HUES48 (cell line): ENCODE measurements around the gene SMNDC1.
A peak's percentile ranks its signal among the peaks of the same experiment; 100 is the strongest.

ENCODE experiments used
- H3K27ac ChIP-seq: one replicate; pipeline ENCODE4 v1.7.0; 2013; ENCODE audit warnings: low read depth, low read length, inconsistent platforms
- H3K27me3 ChIP-seq: 2 replicates; pipeline ENCODE4 v1.6.1; 2013; ENCODE audit warnings: mild to moderate bottlenecking, low read length; ENCODE audit not compliant: control insufficient read depth, insufficient read depth
- H3K36me3 ChIP-seq: 2 replicates; pipeline ENCODE4 v1.6.1; 2013; ENCODE audit warnings: low read length; ENCODE audit not compliant: control insufficient read depth, insufficient read depth
- H3K4me1 ChIP-seq: 2 replicates; pipeline ENCODE4 v1.6.1; 2013; ENCODE audit warnings: mild to moderate bottlenecking, low read length; ENCODE audit not compliant: control insufficient read depth, insufficient read depth
- H3K4me3 ChIP-seq: 2 replicates; pipeline ENCODE4 v1.5.1; 2013; ENCODE audit warnings: mild to moderate bottlenecking, low read depth, low read length
- H3K9ac ChIP-seq: 2 replicates; pipeline ENCODE4 v1.6.1; 2013; ENCODE audit warnings: mild to moderate bottlenecking, low read depth, low read length, moderate library complexity
- H3K9me3 ChIP-seq: 2 replicates; pipeline ENCODE4 v1.6.1; 2013; ENCODE audit warnings: low read length; ENCODE audit not compliant: control insufficient read depth, insufficient read depth

SMNDC1 gene

GRCh38 chr10:110304780-110305421 lies at the start of gene SMNDC1:
TSS of gene SMNDC1 (minus strand) at chr10:110304920. CDS start at chr10:110303587, 1,333 bp downstream.
- Histone ChIP-seq H3K4me3 (peak within 1 kb of the TSS; percentile 80), H3K36me3 (peaks cover 36% of the 10 kb centered on the region), H3K27ac (peak within 1 kb of the TSS; percentile 97), H3K4me1 (peaks cover 8% of the 10 kb centered on the region; the same call in 1 of the 2 replicates), H3K9me3 (no peaks in the 10 kb centered on the region), H3K27me3 (no peaks in the 10 kb centered on the region), H3K9ac (peak within 1 kb of the TSS; percentile 85)

GRCh38 chr10:110354322-110354766 lies 49.6 kb upstream of the SMNDC1 start:
- Histone ChIP-seq H3K27me3 (no peaks in the 10 kb centered on the region), H3K4me1 (peaks cover 18% of the 10 kb centered on the region), H3K4me3 (peak overlapping the region; percentile 36; the same call in 1 of the 2 replicates), H3K27ac (no peak overlapping the region), H3K9me3 (no peaks in the 10 kb centered on the region), H3K36me3 (no peaks in the 10 kb centered on the region), H3K9ac (no peak overlapping the region)

GRCh38 chr10:110353244-110354119 lies 48.8 kb upstream of the SMNDC1 start:
- H3K4me3 ChIP-seq, result 0 out of 2 replicates have a peak overlapping the region, but pooled peaks have one; percentile 3
- H3K9me3 ChIP-seq, result no peaks in the 10 kb centered on the region
- no peaks in the 10 kb centered on the region for H3K27me3 ChIP-seq
- no peaks in the 10 kb centered on the region for H3K36me3 ChIP-seq
- H3K4me1 ChIP-seq, result peaks cover 10% of the 10 kb centered on the region
- no peak overlapping the region for H3K9ac ChIP-seq
- no peak overlapping the region for H3K27ac ChIP-seq

- H3K27me3 ChIP-seq, result no peaks in the 10 kb centered on the region
- no peaks in the 10 kb centered on the region for H3K36me3 ChIP-seq
- H3K4me1 ChIP-seq, result peaks cover 8% of the 10 kb centered on the region
- no peaks in the 10 kb centered on the region for H3K9me3 ChIP-seq
- no peak overlapping the region for H3K9ac ChIP-seq
- no peak overlapping the region for H3K27ac ChIP-seq
- no peak overlapping the region for H3K4me3 ChIP-seq
Observed at GRCh38 chr10:110352930-110353243, 48.2 kb upstream of the SMNDC1 start.

GRCh38 chr10:110350812-110351211 lies 46.1 kb upstream of the SMNDC1 start:
- no peak overlapping the region for H3K4me3 ChIP-seq
- H3K4me1 ChIP-seq, result peaks cover 8% of the 10 kb centered on the region
- H3K9me3 ChIP-seq, result no peaks in the 10 kb centered on the region
- no peak overlapping the region for H3K27ac ChIP-seq
- no peaks in the 10 kb centered on the region for H3K36me3 ChIP-seq
- H3K27me3 ChIP-seq, result no peaks in the 10 kb centered on the region
- H3K9ac ChIP-seq, result no peak overlapping the region

- no peak overlapping the region for H3K27ac ChIP-seq
- no peak overlapping the region for H3K4me3 ChIP-seq
- H3K9ac ChIP-seq, result no peak overlapping the region
- H3K4me1 ChIP-seq, result peaks cover 13% of the 10 kb centered on the region
- H3K27me3 ChIP-seq, result no peaks in the 10 kb centered on the region
- H3K9me3 ChIP-seq, result no peaks in the 10 kb centered on the region
- H3K36me3 ChIP-seq, result no peaks in the 10 kb centered on the region
Observed at GRCh38 chr10:110349831-110350230, 45.1 kb upstream of the SMNDC1 start.

GRCh38 chr10:110349386-110349785 lies 44.7 kb upstream of the SMNDC1 start:
- peaks cover 13% of the 10 kb centered on the region for H3K4me1 ChIP-seq
- no peak overlapping the region for H3K9ac ChIP-seq
- H3K4me3 ChIP-seq, result no peak overlapping the region
- no peaks in the 10 kb centered on the region for H3K9me3 ChIP-seq
- no peaks in the 10 kb centered on the region for H3K27me3 ChIP-seq
- no peak overlapping the region for H3K27ac ChIP-seq
- H3K36me3 ChIP-seq, result no peaks in the 10 kb centered on the region

GRCh38 chr10:110348336-110348735 lies 43.6 kb upstream of the SMNDC1 start:
- Histone ChIP-seq H3K4me3 (no peak overlapping the region), H3K9ac (no peak overlapping the region), H3K9me3 (no peaks in the 10 kb centered on the region), H3K4me1 (peaks cover 8% of the 10 kb centered on the region), H3K27ac (no peak overlapping the region), H3K36me3 (no peaks in the 10 kb centered on the region), H3K27me3 (no peaks in the 10 kb centered on the region)

GRCh38 chr10:110346914-110347313 lies 42.2 kb upstream of the SMNDC1 start:
- Histone ChIP-seq H3K27me3 (no peaks in the 10 kb centered on the region), H3K4me3 (no peak overlapping the region), H3K36me3 (no peaks in the 10 kb centered on the region), H3K9me3 (no peaks in the 10 kb centered on the region), H3K4me1 (0 out of 2 replicates have a peak, but pooled peaks cover 4% of the 10 kb centered on the region), H3K9ac (no peak overlapping the region), H3K27ac (no peak overlapping the region)

GRCh38 chr10:110345286-110345685 lies 40.6 kb upstream of the SMNDC1 start:
- Histone ChIP-seq H3K9ac (no peak overlapping the region), H3K9me3 (no peaks in the 10 kb centered on the region), H3K4me3 (no peak overlapping the region), H3K27me3 (no peaks in the 10 kb centered on the region), H3K4me1 (0 out of 2 replicates have a peak, but pooled peaks cover 4% of the 10 kb centered on the region), H3K27ac (no peak overlapping the region), H3K36me3 (no peaks in the 10 kb centered on the region)

GRCh38 chr10:110344622-110345021 lies 39.9 kb upstream of the SMNDC1 start:
- Histone ChIP-seq H3K27me3 (no peaks in the 10 kb centered on the region), H3K9me3 (no peaks in the 10 kb centered on the region), H3K36me3 (no peaks in the 10 kb centered on the region), H3K4me3 (no peak overlapping the region), H3K9ac (no peak overlapping the region), H3K4me1 (0 out of 2 replicates have a peak, but pooled peaks cover 4% of the 10 kb centered on the region), H3K27ac (no peak overlapping the region)
